MCF 10A (cell line): ENCODE data around the gene DNM2. TPM values are rescaled to one million over a fixed set of nuclear protein-coding genes. Genes with fewer than 3 reads are reported as not detected.

ENCODE experiments used
- BruUV-seq: library from RNA; stranded (reverse); fragments of 400-500 nt; replicated peaks from 2 replicates; lab custom pipeline; 2021; lab: Mats Ljungman, UMichigan
- CTCF ChIA-PET: fragments of 300-600 bp; sonication (Branson Sonifier 250); formaldehyde crosslinking; extraction: SDS; loops from one replicate; lab custom pipeline; 2021; ENCODE audit warnings: antibody characterized with exemption, inconsistent platforms; lab: Yijun Ruan, JAX
- POLR2A ChIA-PET: fragments of 300-600, 350-650 bp; sonication (Branson Sonifier 250); formaldehyde crosslinking; extraction: SDS; loops from one replicate; lab custom pipeline; 2020; ENCODE audit warnings: antibody characterized with exemption, inconsistent platforms; lab: Yijun Ruan, JAX
- DNase-seq: peaks from one replicate; pipeline ENCODE4 v3.0.0-alpha.2; 2018; ENCODE audit not compliant: unreplicated experiment
- H3K27ac Mint-ChIP-seq: one replicate; pipeline ENCODE4 v1.8.0; 2022; ENCODE audit warnings: mild to moderate bottlenecking, low read depth, mixed read lengths; ENCODE audit not compliant: unreplicated experiment
- H3K27me3 Mint-ChIP-seq: one replicate; pipeline ENCODE4 v1.8.0; 2022; ENCODE audit warnings: mixed read lengths; ENCODE audit not compliant: insufficient read depth, unreplicated experiment
- H3K36me3 Mint-ChIP-seq: one replicate; pipeline ENCODE4 v1.8.0; 2022; ENCODE audit warnings: mild to moderate bottlenecking, moderate library complexity, mixed read lengths; ENCODE audit not compliant: insufficient read depth, unreplicated experiment
- H3K4me1 Mint-ChIP-seq: one replicate; pipeline ENCODE4 v1.8.0; 2022; ENCODE audit warnings: mixed read lengths; ENCODE audit not compliant: insufficient read depth, unreplicated experiment
- H3K4me3 Mint-ChIP-seq: one replicate; pipeline ENCODE4 v1.8.0; 2022; ENCODE audit warnings: mild to moderate bottlenecking, moderate library complexity, mixed read lengths; ENCODE audit not compliant: unreplicated experiment
- H3K9me3 Mint-ChIP-seq: one replicate; pipeline ENCODE4 v1.8.0; 2022; ENCODE audit warnings: mixed read lengths; ENCODE audit not compliant: unreplicated experiment
- intact Hi-C: fragments of 100-400 bp; cut with micrococcal nuclease; formaldehyde crosslinking; loops from 2 replicates; pipeline ENCODE4 v1.14.1; 2022
- total RNA-seq: library from RNA; stranded (reverse); gene quantifications from 2 replicates; pipeline ENCODE4 v1.2.3, GENCODE V29; 2022
- TF ChIP-seq, protein P1 (sequence below): fragments of 200-600 bp; IDR thresholded peaks from one replicate; pipeline ENCODE4 v1.8.0; 2022; ENCODE audit warnings: antibody characterized with exemption, mild to moderate bottlenecking; ENCODE audit not compliant: unreplicated experiment

The DNM2 gene
- total RNA-seq, 1 experiment from 2014 or later, result 114 TPM

GRCh38 chr19:10871711-10872545 lies 154.0 kb downstream of the DNM2 start:
- H3K9me3 Mint-ChIP-seq, result no peaks in the 10 kb centered on the region
- intact Hi-C loops, result loop anchor here (1.0 to 5.0 kb wide), 2 partner anchors 27 to 45 kb away; no protein-coding TSS in a partner anchor
- ChIA-PET POLR2A (interaction anchor here (0.6 to 3.7 kb wide), 12 partner anchors 8 to 564 kb away, joined by 3 to 29 read pairs (median 4); partner anchors contain the start of genes DNM2, PRKCSH, TIMM29 and TMED1), CTCF (interaction anchor here (0.7 to 1.9 kb wide), 15 partner anchors 8 to 159 kb away, joined by 3 to 11 read pairs (median 5); partner anchors contain the start of gene DNM2)
- peak overlapping the region; percentile 75 for H3K27ac Mint-ChIP-seq
- no peaks in the 10 kb centered on the region for H3K27me3 Mint-ChIP-seq
- BruUV-seq, result no TSS peak
- peak; percentile 14 for DNase-seq
- H3K36me3 Mint-ChIP-seq, result peaks cover 7% of the 10 kb centered on the region
- no peaks in the 10 kb centered on the region for H3K4me1 Mint-ChIP-seq
- peak overlapping the region; percentile 75 for H3K4me3 Mint-ChIP-seq
- TF ChIP-seq, protein P1, sequence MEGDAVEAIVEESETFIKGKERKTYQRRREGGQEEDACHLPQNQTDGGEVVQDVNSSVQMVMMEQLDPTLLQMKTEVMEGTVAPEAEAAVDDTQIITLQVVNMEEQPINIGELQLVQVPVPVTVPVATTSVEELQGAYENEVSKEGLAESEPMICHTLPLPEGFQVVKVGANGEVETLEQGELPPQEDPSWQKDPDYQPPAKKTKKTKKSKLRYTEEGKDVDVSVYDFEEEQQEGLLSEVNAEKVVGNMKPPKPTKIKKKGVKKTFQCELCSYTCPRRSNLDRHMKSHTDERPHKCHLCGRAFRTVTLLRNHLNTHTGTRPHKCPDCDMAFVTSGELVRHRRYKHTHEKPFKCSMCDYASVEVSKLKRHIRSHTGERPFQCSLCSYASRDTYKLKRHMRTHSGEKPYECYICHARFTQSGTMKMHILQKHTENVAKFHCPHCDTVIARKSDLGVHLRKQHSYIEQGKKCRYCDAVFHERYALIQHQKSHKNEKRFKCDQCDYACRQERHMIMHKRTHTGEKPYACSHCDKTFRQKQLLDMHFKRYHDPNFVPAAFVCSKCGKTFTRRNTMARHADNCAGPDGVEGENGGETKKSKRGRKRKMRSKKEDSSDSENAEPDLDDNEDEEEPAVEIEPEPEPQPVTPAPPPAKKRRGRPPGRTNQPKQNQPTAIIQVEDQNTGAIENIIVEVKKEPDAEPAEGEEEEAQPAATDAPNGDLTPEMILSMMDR, result no peak

- BruUV-seq, result no TSS peak
- Mint-ChIP-seq H3K27ac (peak overlapping the region; percentile 75), H3K36me3 (peaks cover 7% of the 10 kb centered on the region), H3K4me1 (no peaks in the 10 kb centered on the region), H3K9me3 (no peaks in the 10 kb centered on the region), H3K27me3 (no peaks in the 10 kb centered on the region), H3K4me3 (peak overlapping the region; percentile 75)
- DNase-seq, result peak; percentile 23
- POLR2A ChIA-PET, result interaction anchor here (0.5 to 3.7 kb wide), 13 partner anchors 8 to 563 kb away, joined by 3 to 29 read pairs (median 3); partner anchors contain the start of genes DNM2, PRKCSH, TIMM29 and TMED1
- intact Hi-C loops, result loop anchor here (5.0 kb wide), 1 partner anchor 45 kb away; no protein-coding TSS in a partner anchor
- CTCF ChIA-PET, result interaction anchor here (0.6 to 1.9 kb wide), 18 partner anchors 8 to 624 kb away, joined by 3 to 11 read pairs (median 4); partner anchors contain the start of gene DNM2
- TF ChIP-seq, protein P1, result no peak
These were observed 154.7 kb downstream of the DNM2 start for GRCh38 chr19:10872546-10873107.

GRCh38 chr19:10874024-10874423 lies 156.1 kb downstream of the DNM2 start:
- no peak for DNase-seq
- H3K9me3 Mint-ChIP-seq, result no peaks in the 10 kb centered on the region
- ChIA-PET POLR2A (interaction anchor here (0.6 to 3.7 kb wide), 5 partner anchors 38 to 631 kb away, joined by 3 to 29 read pairs (median 4); partner anchors contain the start of genes TIMM29, TMED1 and YIPF2), CTCF (interaction anchor here (1.3 to 1.9 kb wide), 4 partner anchors 10 to 68 kb away, joined by 4 to 11 read pairs (median 6); no protein-coding TSS in a partner anchor)
- TF ChIP-seq, protein P1, result no peak
- H3K27me3 Mint-ChIP-seq, result no peaks in the 10 kb centered on the region
- no TSS peak for BruUV-seq
- H3K4me3 Mint-ChIP-seq, result no peak overlapping the region
- no peak overlapping the region for H3K27ac Mint-ChIP-seq
- H3K36me3 Mint-ChIP-seq, result peaks cover 7% of the 10 kb centered on the region
- intact Hi-C loops, result loop anchor here (5.0 kb wide), 1 partner anchor 43 kb away; no protein-coding TSS in a partner anchor
- peaks cover 3% of the 10 kb centered on the region for H3K4me1 Mint-ChIP-seq
